NCI-H1694 treated with DMSO at 0.1 percent for 48 hours (cell line): Measurements from ENCODE around the gene KIF14.
"Not testable (repeated sequence)": the region's sequence is repeated elsewhere in the genome, so short reads cannot be mapped to it uniquely, and the experiment has no call there.

ENCODE experiments used
- DNase-seq: peaks from one replicate; lab custom pipeline; 2025; lab: John Stamatoyannopoulos, UW

Gene KIF14

GRCh38 chr1:200546577-200546976 lies 74.0 kb downstream of the KIF14 start:
- no peak for DNase-seq

GRCh38 chr1:200542162-200542561 lies 78.4 kb downstream of the KIF14 start:
- no peak for DNase-seq

- no peak for DNase-seq
Observed at GRCh38 chr1:200540281-200540680, 80.3 kb downstream of the KIF14 start.

GRCh38 chr1:200538179-200538578 lies 82.4 kb downstream of the KIF14 start:
- DNase-seq, result no peak

DNA sequence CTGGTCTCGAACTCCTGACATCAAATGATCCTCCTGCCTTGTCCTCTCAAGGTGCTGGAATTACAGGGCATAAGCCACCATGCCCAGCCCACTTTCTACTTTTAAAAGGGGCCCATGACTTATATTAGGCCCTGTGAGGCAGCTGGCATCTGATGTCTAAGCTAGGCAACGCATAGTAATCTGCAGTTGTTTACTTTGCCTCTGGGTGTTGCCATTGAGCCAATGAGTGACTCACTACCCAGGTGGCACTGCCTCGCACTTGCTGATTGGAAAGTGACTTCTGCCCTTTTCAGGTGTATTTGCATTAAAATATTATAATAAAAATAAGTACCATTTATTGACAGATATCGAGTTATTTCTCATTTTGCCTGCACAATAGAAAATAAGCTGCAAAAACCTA lies 84.9 kb downstream of the KIF14 start:
- DNase-seq, result peak; percentile 28

DNA sequence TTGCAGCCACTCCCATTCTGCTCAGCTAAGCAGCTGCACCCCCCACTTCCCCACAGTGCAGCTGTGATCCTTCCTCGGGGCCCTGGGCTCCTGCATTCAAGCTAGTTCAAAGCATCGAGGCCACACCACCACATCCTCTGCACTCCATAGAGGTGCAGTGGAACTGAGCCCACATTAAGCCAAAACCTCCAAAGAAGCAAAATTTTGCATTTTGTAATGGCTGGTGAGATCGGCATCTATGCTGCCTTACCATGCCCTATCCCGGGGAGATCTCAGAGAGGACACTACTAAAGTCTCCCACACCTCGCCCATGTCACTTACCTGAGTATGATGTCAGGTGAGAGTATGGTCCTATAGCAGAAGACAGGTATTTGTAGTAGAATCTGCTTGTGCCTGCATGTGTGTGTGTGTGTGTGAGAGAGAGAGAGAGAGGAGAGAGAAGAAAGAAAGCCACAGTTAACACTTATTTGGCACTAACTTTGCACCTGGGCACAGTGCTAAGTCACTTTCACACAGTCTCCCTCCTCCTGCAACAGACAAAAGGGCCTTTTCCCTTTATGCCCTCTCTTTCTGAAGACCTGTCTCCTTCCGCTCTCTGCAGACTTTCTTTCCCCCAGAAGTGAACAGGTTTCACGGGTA lies 89.8 kb downstream of the KIF14 start:
- DNase-seq, result no peak

- no peak for DNase-seq
Observed at GRCh38 chr1:200528858-200529606, 91.5 kb downstream of the KIF14 start.

DNA sequence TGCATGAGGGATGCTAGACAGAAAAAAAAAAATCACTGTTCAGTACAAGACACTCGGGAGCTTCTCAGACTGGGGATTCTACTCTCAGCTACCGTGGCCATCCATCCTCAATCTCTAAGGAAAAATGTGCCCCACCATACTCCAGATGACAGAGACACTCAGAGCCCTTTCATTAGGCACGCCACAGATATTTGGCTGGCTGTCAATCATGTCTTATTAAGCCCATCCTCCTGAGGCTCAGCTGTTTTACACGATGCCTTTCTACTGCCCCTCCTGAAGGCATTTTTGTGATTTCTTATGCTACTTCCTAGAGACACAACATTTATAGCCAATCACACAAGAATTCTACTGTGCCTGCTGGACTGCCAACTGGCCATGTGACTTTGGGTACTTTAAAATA lies 92.9 kb downstream of the KIF14 start:
- no peak for DNase-seq

DNA sequence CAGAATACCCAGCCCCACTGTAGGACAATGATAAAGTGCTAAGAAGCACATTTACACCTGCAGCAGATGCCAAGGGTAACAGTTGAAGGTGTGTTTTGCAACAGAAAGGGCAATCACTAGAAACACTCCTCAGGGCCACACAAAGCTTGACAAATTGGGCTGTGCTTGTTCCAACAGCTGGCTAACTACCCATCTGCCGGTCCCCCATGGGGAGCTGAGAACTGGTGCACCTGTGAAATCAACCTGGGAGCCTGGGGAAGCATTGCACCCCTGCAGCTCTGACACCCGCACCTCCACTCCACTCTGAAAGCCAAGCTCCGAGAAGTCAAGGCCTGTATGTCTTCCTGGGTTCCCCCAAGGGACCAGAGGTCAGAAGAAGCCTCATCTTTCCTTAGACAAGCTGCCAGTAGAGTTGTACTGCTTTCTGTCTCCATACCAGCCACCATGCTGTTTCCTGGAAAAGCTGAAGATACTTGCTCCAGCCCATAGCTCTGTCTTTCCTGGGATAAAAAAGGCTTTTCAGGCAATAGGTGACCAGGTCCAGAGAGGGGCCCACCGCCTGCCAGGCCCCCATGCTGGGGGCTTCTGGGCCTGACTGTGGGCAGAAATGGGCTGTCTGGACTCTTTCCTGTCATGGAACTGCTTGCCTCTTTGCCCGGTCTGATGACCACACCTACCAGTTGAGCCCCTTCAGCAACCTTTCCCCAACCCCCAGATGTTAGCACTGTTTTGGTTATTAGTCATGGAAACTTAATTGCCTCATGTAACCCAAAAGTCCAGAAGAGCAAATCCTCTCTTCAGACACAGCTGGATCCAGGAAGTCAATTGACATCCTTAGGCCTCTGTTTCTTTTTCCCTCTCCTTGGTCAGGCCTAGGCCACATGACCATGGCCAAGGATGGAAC lies 93.6 kb downstream of the KIF14 start:
- DNase-seq, result no peak

GRCh38 chr1:200525090-200525987 lies 95.2 kb downstream of the KIF14 start:
- no peak for DNase-seq

GRCh38 chr1:200524551-200524950 lies 96.0 kb downstream of the KIF14 start:
- DNase-seq, result not testable (repeated sequence)

DNA sequence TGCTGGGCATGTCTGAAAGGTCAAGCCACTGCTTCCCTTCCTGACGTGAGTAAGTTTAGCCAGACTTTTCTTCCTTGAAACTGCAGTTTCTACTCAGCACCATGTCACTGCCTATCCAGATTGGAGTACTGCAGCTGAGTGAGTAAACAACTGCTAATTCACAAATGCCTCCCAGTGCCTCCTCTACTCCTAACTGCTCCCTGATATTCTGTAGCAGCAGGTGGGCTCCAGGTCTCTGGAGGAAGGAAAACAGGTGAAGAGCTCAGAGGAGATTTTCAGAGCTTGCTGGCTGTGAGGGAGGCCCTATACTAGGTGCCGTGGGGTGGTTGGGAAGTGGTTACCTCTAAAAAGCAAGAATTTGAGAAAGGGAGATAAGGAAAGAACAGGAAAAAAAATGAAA lies 96.5 kb downstream of the KIF14 start:
- DNase-seq, result no peak

DNA sequence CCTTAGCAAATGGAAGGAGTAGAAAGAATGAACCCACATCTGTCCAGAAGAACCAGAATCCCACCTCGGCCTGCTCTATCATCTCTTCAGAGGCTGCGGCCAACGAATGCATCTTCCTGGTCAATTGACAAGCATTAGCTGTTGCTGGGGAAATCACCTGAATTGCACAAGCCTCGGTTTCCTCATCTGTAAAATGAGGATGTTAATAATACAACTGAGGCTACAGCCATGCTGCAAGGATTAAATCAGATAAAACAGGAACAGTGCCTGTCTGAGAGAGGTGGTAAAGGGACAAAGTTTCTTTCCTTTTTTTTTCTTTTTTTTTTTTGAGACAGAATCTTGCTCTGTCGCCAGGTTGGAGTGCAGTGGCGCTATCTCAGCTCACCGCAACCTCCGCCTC lies 99.8 kb downstream of the KIF14 start:
- no peak for DNase-seq

GRCh38 chr1:200518524-200518923 lies 102.0 kb downstream of the KIF14 start:
- DNase-seq, result peak; percentile 9

GRCh38 chr1:200512191-200512590 lies 108.4 kb downstream of the KIF14 start:
- DNase-seq, result no peak

DNA sequence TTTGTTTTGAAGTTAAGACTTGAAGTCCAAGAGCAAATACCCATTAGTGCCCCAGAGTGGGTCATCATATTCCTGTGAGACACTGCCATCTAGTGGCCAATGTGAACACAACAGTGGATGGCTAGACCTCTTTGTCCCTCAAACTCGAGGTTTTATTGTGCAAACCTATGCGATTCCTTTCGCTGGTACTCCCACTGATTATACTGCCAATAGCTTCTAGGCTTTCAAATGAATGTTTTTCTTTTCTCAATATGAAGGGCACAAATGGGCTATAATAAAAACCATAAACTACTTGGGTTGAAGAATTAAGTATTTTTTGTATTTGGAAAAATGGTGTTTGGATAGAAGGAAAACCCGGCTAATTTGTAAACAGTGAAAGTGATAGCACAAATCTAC lies 110.3 kb downstream of the KIF14 start:
- peak; percentile 89 for DNase-seq

DNA sequence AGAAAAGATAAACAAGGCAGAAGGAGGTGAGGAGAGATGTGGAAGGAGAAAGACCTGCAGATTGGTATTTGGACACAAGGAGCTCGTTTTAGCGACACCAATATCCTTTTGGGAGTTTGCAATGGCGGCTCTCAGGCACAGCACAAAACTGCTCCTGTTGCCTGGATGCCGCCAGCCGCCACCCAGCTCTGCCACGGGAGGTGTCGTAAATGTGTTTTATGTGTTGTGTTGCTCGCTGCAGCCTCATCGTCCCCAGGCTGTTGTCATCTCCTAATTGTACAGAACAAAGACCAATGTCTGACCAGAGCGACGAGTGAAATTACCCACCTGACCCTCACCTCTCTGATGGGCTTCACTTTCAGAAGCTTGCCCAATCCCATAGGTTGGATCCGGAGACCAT lies 114.1 kb downstream of the KIF14 start:
- no peak for DNase-seq

DNA sequence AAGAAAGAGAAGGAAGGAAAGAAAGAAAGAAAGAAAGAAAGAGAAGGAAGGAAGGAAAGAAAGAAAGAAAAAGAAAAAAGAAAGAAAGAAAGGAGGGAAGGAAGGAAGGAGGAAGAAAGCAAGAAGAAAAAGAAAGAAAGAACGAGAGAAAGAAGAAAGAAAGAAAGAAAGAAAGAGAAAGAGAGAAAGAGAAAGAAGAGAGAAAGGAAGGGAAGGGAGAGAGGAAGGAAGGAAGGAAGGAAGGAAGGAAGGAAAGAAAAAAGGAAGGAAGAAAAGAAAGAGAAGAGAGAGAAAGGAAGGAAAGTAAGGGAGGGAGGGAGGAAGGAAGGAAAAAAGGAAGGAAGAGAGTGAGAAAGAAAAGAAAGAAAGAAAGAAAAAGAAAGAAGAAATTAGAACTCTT lies 115.3 kb downstream of the KIF14 start:
- no peak for DNase-seq
